Measurements from ENCODE around the gene C4A. TPM values are rescaled to one million over a fixed set of nuclear protein-coding genes. Genes with fewer than 3 reads are reported as not detected.
"Not testable (repeated sequence)": the region's sequence is repeated elsewhere in the genome, so short reads cannot be mapped to it uniquely, and the experiment has no call there.

Gene C4A
- total RNA-seq: 100 to 1,000 TPM; 230 to 361 (median 258) TPM

DNA sequence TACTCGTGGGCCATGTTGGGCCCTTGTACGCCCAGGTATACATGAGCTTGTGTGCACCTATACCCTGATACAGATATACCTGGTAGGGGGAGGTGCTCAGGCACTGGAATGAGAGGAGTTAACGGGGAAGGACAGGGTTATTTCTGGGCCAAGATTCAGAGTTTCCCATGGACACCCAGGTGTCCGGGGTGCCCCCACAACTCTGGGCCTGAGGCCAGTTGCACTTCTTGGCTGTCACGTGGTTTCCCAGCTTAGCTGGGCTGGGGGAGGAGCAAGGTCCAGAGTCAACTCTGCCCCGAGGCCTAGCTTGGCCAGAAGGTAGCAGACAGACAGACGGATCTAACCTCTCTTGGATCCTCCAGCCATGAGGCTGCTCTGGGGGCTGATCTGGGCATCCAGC, at the start of gene C4A:
C4A (plus strand) TSS at position 314 of the 400 bp plus-strand sequence; CDS start at position 365, 51 bp downstream.
- not testable (repeated sequence) for H3K27ac ChIP-seq; DNase-seq (ENCODE audit: low spot score in 2 of 2); H3K9me3 ChIP-seq; H3K4me3 ChIP-seq; H3K4me1 ChIP-seq; H3K27me3 ChIP-seq
- H3K36me3 ChIP-seq: peaks cover 0 to 22% (median 0%) of the 10 kb centered on the region in 3 donors
- no CpG with 5 or more reads among the region's 7 CpGs for WGBS, 2 donors

DNA sequence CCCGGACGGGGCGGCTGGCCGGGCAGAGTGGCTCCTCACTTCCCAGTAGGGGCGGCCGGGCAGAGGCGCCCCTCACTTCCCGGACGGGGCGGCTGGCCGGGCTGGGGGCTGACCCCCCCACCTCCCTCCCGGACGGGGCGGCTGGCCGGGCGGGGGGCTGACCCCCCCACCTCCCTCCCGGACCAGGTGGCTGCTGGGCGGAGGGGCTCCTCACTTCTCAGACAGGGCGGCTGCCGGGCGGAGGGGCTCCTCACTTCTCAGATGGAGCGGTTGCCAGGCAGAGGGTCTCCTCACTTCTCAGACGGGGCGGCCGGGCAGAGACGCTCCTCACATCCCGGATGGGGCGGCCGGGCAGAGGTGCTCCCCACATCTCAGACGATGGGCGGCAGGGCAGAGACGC, 49.7 kb upstream of the C4A start:
- not testable (repeated sequence) for H3K4me3 ChIP-seq; DNase-seq (ENCODE audit: low spot score in 2 of 2); H3K4me1 ChIP-seq; H3K27ac ChIP-seq; H3K27me3 ChIP-seq; H3K9me3 ChIP-seq; H3K36me3 ChIP-seq
- WGBS, 2 donors: 94 to 100% methylated on average over 4 to 7 of the region's 32 CpGs

DNA sequence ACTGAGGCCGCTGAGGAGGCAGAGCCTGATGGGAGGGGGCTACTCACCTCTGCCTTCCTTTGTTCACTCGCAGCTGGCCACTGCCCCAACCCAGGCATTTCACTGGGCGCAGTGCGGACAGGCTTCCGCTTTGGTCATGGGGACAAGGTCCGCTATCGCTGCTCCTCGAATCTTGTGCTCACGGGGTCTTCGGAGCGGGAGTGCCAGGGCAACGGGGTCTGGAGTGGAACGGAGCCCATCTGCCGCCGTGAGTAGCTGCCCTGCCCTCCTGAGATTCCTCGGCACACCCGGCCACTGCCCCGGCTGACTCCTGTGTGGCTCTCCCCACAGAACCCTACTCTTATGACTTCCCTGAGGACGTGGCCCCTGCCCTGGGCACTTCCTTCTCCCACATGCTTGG, 48.3 kb upstream of the C4A start:
- no peaks in the 10 kb centered on the region for H3K27me3 ChIP-seq
- no peak overlapping the region for H3K27ac ChIP-seq
- H3K9me3 ChIP-seq: no peaks in the 10 kb centered on the region
- no peaks in the 10 kb centered on the region for H3K36me3 ChIP-seq
- no peak for DNase-seq (ENCODE audit: low spot score in 2 of 2)
- H3K4me3 ChIP-seq: no peak overlapping the region
- H3K4me1 ChIP-seq: no peaks in the 10 kb centered on the region
- TF ChIP-seq POLR2A (IDR thresholded peaks at IDR 0.05): no peak
- no peak for TF ChIP-seq EP300 (IDR thresholded peaks at IDR 0.05)
- TF ChIP-seq, protein P1, sequence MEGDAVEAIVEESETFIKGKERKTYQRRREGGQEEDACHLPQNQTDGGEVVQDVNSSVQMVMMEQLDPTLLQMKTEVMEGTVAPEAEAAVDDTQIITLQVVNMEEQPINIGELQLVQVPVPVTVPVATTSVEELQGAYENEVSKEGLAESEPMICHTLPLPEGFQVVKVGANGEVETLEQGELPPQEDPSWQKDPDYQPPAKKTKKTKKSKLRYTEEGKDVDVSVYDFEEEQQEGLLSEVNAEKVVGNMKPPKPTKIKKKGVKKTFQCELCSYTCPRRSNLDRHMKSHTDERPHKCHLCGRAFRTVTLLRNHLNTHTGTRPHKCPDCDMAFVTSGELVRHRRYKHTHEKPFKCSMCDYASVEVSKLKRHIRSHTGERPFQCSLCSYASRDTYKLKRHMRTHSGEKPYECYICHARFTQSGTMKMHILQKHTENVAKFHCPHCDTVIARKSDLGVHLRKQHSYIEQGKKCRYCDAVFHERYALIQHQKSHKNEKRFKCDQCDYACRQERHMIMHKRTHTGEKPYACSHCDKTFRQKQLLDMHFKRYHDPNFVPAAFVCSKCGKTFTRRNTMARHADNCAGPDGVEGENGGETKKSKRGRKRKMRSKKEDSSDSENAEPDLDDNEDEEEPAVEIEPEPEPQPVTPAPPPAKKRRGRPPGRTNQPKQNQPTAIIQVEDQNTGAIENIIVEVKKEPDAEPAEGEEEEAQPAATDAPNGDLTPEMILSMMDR (IDR thresholded peaks at IDR 0.05): no peak
- 78 to 81% methylated on average over 14 to 17 of the region's 19 CpGs for WGBS, 2 donors

DNA sequence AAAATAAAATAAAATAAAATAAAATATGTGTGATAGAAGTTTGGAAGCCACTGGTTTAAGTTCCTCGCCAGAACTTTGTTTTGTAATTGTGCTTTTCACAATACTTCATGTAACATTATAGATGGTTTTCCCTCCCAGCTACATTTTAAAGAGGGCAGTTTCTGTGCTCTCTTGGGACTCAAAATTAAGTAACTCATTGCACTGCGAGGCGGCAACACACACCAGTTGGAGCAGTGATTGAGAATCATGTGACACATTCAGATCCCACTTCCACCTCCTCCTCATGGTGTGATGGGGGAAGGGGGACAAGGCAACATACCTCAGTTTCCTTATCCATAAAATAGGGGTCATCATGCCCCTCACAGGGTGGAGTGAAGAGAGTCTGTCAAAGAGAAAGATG, 46.8 kb upstream of the C4A start:
- 73 to 76% methylated on average over 3 of the region's 3 CpGs for WGBS, 2 donors

DNA sequence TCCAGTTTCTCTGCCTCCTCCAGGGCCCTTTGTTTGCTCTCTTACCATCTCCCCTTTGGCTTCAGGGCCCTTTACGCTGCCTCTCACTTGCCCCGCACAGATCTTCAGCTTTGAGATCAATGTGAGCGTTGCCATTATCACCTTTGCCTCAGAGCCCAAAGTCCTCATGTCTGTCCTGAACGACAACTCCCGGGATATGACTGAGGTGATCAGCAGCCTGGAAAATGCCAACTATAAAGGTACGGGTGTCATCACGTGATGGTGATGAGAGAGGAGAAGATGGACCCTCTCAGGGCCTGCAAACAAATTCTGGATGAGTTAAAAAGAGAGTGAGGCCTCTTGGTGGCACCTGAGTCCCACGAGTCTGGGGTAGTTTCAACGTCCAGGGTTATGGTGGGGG, 46.0 kb upstream of the C4A start:
- WGBS, 2 donors: 74 to 82% methylated on average over 9 of the region's 9 CpGs
- no peak overlapping the region for H3K27ac ChIP-seq
- DNase-seq (ENCODE audit: low spot score in 2 of 2): no peak
- no peaks in the 10 kb centered on the region for H3K9me3 ChIP-seq
- no peaks in the 10 kb centered on the region for H3K27me3 ChIP-seq
- H3K36me3 ChIP-seq: no peaks in the 10 kb centered on the region
- H3K4me3 ChIP-seq: no peak overlapping the region
- no peaks in the 10 kb centered on the region for H3K4me1 ChIP-seq
- TF ChIP-seq POLR2A (IDR thresholded peaks at IDR 0.05) (no peak), EP300 (IDR thresholded peaks at IDR 0.05) (no peak)
- TF ChIP-seq, protein P1 (IDR thresholded peaks at IDR 0.05): no peak

More for the DNA sequence above, 46.8 kb upstream of the C4A start:
- H3K9me3 ChIP-seq: no peaks in the 10 kb centered on the region
- H3K36me3 ChIP-seq: no peaks in the 10 kb centered on the region
- no peak overlapping the region for H3K4me3 ChIP-seq
- H3K27ac ChIP-seq: no peak overlapping the region
- no peaks in the 10 kb centered on the region for H3K27me3 ChIP-seq
- DNase-seq (ENCODE audit: low spot score in 2 of 2): no peak
- TF ChIP-seq POLR2A (IDR thresholded peaks at IDR 0.05): no peak
- TF ChIP-seq EP300 (IDR thresholded peaks at IDR 0.05): no peak
- TF ChIP-seq, protein P1 (IDR thresholded peaks at IDR 0.05): no peak
- H3K4me1 ChIP-seq: no peaks in the 10 kb centered on the region

DNA sequence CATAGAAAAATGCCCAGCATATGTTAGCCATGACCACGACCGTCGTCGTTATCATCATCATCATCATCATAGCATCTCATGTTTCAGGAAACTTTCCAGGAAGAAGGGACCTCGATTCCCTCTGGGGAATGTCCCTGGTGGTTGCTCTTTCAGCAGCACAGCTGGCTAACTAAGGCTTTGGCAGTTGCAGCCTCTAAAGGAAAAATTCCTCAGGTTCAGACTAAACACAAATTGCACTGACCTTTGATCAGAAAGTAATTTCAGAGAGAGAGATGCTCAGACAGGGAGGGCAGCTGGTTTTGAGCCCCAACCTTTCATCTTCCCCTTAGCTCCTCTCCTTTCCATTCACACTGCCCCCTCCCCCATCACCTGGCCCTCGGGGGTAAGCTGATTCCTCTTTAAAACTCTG, 41.6 kb upstream of the C4A start:
- peaks cover 0 to 7% (median 6%) of the 10 kb centered on the region in 4 donors for H3K4me1 ChIP-seq
- H3K9me3 ChIP-seq: no peaks in the 10 kb centered on the region
- no peak overlapping the region for H3K27ac ChIP-seq
- H3K4me3 ChIP-seq: no peak overlapping the region
- no peaks in the 10 kb centered on the region for H3K36me3 ChIP-seq
- 15 to 16% methylated on average over 6 of the region's 6 CpGs for WGBS, 2 donors
- no peak for TF ChIP-seq POLR2A (IDR thresholded peaks at IDR 0.05)
- no peak for TF ChIP-seq EP300 (IDR thresholded peaks at IDR 0.05)
- TF ChIP-seq, protein P1 (IDR thresholded peaks at IDR 0.05): no peak
- no peak for DNase-seq (ENCODE audit: low spot score in 2 of 2)
- H3K27me3 ChIP-seq: no peaks in the 10 kb centered on the region
